Endothelial cell of umbilical vein (primary cell): ENCODE data around the gene GFAP. TPM values are rescaled to one million over a fixed set of nuclear protein-coding genes. Genes with fewer than 3 reads are reported as not detected.

Experiments used
- BruUV-seq: library from RNA; stranded (reverse); fragments of 400-500 nt; replicated peaks from 2 replicates; lab custom pipeline; 2021; lab: Mats Ljungman, UMichigan
- CTCF ChIA-PET: fragments of 300-600, 350-600 bp; sonication (Branson Sonifier 250); formaldehyde crosslinking; loops from one replicate; lab custom pipeline; 2021; ENCODE audit warnings: antibody characterized with exemption, inconsistent platforms; lab: Charles Lee
- POLR2A ChIA-PET: fragments of 300-600, 350-600 bp; sonication (Branson Sonifier 250); formaldehyde crosslinking; loops from one replicate; lab custom pipeline; 2021; ENCODE audit warnings: antibody characterized with exemption, inconsistent platforms; lab: Charles Lee
- DNase-seq: peaks from one replicate; pipeline ENCODE4 v3.0.0-alpha.2; 2011; ENCODE audit warnings: low read depth, low spot score
- FAIRE-seq: peaks from 2 replicates; lab custom pipeline; 2011; peaks lifted over from hg19 to GRCh38; lab: Jason Lieb, UNC
- H2AFZ ChIP-seq: 2 replicates; pipeline ENCODE4 v1.6.0; 2012; ENCODE audit warnings: low read depth, low read length, control low read depth, inconsistent platforms
- H3K27ac ChIP-seq: 2 replicates; pipeline ENCODE4 v1.5.1; 2011; ENCODE audit warnings: low read depth, mild to moderate bottlenecking, control low read depth, low read length, moderate library complexity; ENCODE audit not compliant: insufficient read depth
- H3K27me3 ChIP-seq, 2 experiments: 2 replicates each; pipeline versions ENCODE4 v1.6.0 to v1.6.1; 2011; ENCODE audit warnings: low read length in 2 of 2, mixed read lengths in 1 of 2; ENCODE audit not compliant: control insufficient read depth in 2 of 2, insufficient read depth in 2 of 2
- H3K36me3 ChIP-seq, 2 experiments: 2 replicates in 1 of 2; 3 replicates in 1 of 2; pipeline ENCODE4 v1.5.1; 2011; ENCODE audit warnings: low read length in 2 of 2, mild to moderate bottlenecking in 1 of 2, moderate library complexity in 1 of 2; ENCODE audit not compliant: control insufficient read depth in 2 of 2, insufficient read depth in 2 of 2; ENCODE audit errors: extremely low read depth in 1 of 2
- H3K4me1 ChIP-seq: 3 replicates; pipeline ENCODE4 v1.5.1; 2011; ENCODE audit warnings: mild to moderate bottlenecking, low read length; ENCODE audit not compliant: control insufficient read depth, insufficient read depth; ENCODE audit errors: extremely low read depth
- H3K4me2 ChIP-seq: 2 replicates; pipeline ENCODE4 v1.6.1; 2011; ENCODE audit warnings: low read length, control low read depth, mixed read lengths; ENCODE audit not compliant: insufficient read depth
- H3K4me3 ChIP-seq, 3 experiments: fragments of 200-600 bp in 1 of 3; sonication (generic), shearing (Covaris generic) in 1 of 3; replicated peaks in 1 of 3; 2 replicates each; pipeline ENCODE4 v1.5.1; 2011 to 2016; ENCODE audit warnings: control low read depth in 3 of 3, low read length in 3 of 3, mild to moderate bottlenecking in 2 of 3, inconsistent platforms in 1 of 3, low read depth in 1 of 3, moderate library complexity in 1 of 3; ENCODE audit not compliant: insufficient read depth in 1 of 3
- H3K79me2 ChIP-seq: 2 replicates; pipeline ENCODE4 v1.6.0; 2012; ENCODE audit warnings: low read length, inconsistent platforms; ENCODE audit not compliant: control insufficient read depth, insufficient read depth
- H3K9ac ChIP-seq: replicated peaks from 2 replicates; pipeline ENCODE3; 2011; ENCODE audit warnings: low read length, control low read depth; ENCODE audit not compliant: insufficient read depth; ENCODE audit errors: extremely low read depth
- H3K9me1 ChIP-seq: replicated peaks from 3 replicates; pipeline ENCODE4 v1.6.0; 2011; ENCODE audit warnings: mild to moderate bottlenecking, low read length; ENCODE audit not compliant: control insufficient read depth, insufficient read depth; ENCODE audit errors: extremely low read depth
- H3K9me3 ChIP-seq: replicated peaks from 2 replicates; pipeline ENCODE4 v1.5.1; 2012; ENCODE audit warnings: low read length, inconsistent platforms; ENCODE audit not compliant: control insufficient read depth, insufficient read depth
- H4K20me1 ChIP-seq: replicated peaks from 2 replicates; pipeline ENCODE3; 2011; ENCODE audit warnings: mild to moderate bottlenecking, low read length; ENCODE audit not compliant: control insufficient read depth, insufficient read depth; ENCODE audit errors: extremely low read depth
- EZH2 ChIP-seq: IDR thresholded peaks from 2 replicates; pipeline ENCODE4 v1.6.1; 2012; ENCODE audit warnings: borderline replicate concordance, low read depth, mild to moderate bottlenecking, moderate library complexity, low read length, inconsistent platforms; ENCODE audit not compliant: severe bottlenecking
- FOS ChIP-seq: IDR thresholded peaks from 2 replicates; pipeline ENCODE4 v1.6.1; 2011; ENCODE audit warnings: mild to moderate bottlenecking, low read length, moderate library complexity, borderline replicate concordance; ENCODE audit not compliant: insufficient read depth
- GATA2 ChIP-seq: IDR thresholded peaks from 2 replicates; pipeline ENCODE4 v1.7.0; 2011; ENCODE audit warnings: low read depth, mild to moderate bottlenecking, moderate library complexity, mixed read lengths, low read length; ENCODE audit not compliant: insufficient read length, insufficient read depth
- JUN ChIP-seq: IDR thresholded peaks from 2 replicates; pipeline ENCODE4 v1.6.1; 2011; ENCODE audit warnings: borderline replicate concordance, low read depth; ENCODE audit not compliant: insufficient read length, insufficient read depth
- MAX ChIP-seq: IDR thresholded peaks from 2 replicates; pipeline ENCODE4 v1.6.1; 2011; ENCODE audit not compliant: insufficient read depth, insufficient read length
- MYC ChIP-seq: IDR thresholded peaks from one replicate; pipeline ENCODE4 v1.6.1; 2011; ENCODE audit warnings: mild to moderate bottlenecking, low read depth, low read length
- POLR2A ChIP-seq: IDR thresholded peaks from 2 replicates; pipeline ENCODE4 v1.6.1; 2012; ENCODE audit warnings: low read depth, mild to moderate bottlenecking, control low read depth, low read length
- POLR2AphosphoS5 ChIP-seq: IDR thresholded peaks from 2 replicates; pipeline ENCODE4 v1.6.1; 2012; ENCODE audit warnings: low read depth, mild to moderate bottlenecking, control low read depth, low read length, moderate library complexity; ENCODE audit not compliant: insufficient read depth
- dilution Hi-C: fragments of 300-500 bp; cut with MboI; formaldehyde crosslinking; loops from one replicate; pipeline ENCODE4 v1.15.0; 2019; ENCODE audit warnings: low sequenced_read_pairs; ENCODE audit not compliant: extremely low pct_ligation_motif_present
- intact Hi-C: fragments of 100-400 bp; cut with micrococcal nuclease; formaldehyde crosslinking; loops from one replicate; pipeline ENCODE4 v1.10.0; 2022
- polyA plus RNA-seq, 4 experiments: library from polyadenylated mRNA; depleted of rRNA in 3 of 4; stranded (reverse) in 3 of 4; unstranded in 1 of 4; fragments of >200 nt; gene quantifications; 2 replicates each; pipeline versions ENCODE4 v1.2.1 to v1.2.3, GENCODE V29; 2011 to 2012; ENCODE audit warnings: missing spikeins in 1 of 4
- total RNA-seq: library from RNA; stranded (reverse); gene quantifications from 2 replicates; pipeline ENCODE4 v1.2.3, GENCODE V29; 2021
- TF ChIP-seq, protein P1 (sequence below), 2 donors: IDR thresholded peaks; 1 replicate in 1 of 2; 2 replicates in 1 of 2; pipeline ENCODE4 v1.5.1; 2011; ENCODE audit warnings: low read length in 2 of 2, mild to moderate bottlenecking in 2 of 2, moderate library complexity in 2 of 2, control low read depth in 1 of 2, inconsistent platforms in 1 of 2, low read depth in 1 of 2; ENCODE audit not compliant: insufficient read depth in 1 of 2; ENCODE audit errors: extremely low read depth in 1 of 2

GFAP gene
- total and polyA plus RNA-seq, 2 donors (not counting 3 experiments of a cell fraction or from before 2014, with no cell fraction given): 0.07 to 0.42 TPM

DNA sequence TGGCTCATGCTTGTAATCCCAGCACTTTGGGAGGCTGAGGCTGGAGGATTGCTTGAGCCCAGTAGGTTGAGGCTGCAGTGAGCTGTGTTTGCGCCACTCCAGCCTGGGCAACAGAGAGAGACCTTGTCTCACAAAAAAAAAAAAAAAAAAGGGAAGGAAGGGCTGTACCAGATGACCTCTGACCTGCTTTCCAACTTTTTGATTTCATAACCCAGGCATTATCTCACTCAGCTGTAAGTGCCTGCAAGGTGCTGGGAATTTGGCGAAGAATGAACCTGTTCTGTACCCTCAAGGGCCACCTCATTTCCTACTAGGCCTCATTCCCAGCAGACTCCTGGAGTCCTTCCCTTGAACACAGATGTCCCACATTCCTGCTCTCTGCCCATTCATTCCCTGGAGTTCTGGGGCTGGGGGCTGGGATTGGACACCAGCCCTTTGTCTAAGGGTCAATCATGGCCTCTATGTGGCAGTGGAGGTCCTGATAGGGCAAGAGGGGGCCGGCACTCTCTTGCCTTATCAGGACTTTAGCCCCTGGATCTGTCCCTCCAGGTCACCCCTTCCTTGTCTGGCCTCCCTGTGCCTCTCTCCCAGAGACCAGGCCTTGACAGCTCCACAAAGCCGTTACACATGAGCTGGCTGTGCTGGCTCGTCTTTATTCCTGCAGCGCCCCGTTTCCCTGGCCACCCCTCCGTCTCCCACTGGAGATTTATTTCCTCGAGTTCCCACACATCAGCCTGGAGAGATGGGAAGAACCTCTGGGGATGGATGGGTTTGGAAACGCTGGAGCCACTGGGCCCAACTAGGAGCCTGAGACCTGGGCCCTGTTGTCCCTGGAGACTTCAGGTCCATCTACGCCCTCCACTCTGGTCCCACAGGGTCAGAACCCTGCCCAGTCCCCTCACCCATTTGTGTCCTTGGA is 821 bp upstream of the GFAP start:
- FAIRE-seq (no peak), DNase-seq (peak; percentile 14)
- no peaks in the 10 kb centered on the region for H4K20me1 ChIP-seq
- H3K27me3 ChIP-seq: peaks cover 0 to 9% of the 10 kb centered on the region in 2 experiments
- no peaks in the 10 kb centered on the region for H3K36me3 ChIP-seq
- H3K4me1 ChIP-seq: peaks cover 12% of the 10 kb centered on the region
- no peaks in the 10 kb centered on the region for H3K9me1 ChIP-seq
- no peak overlapping the region for H2AFZ ChIP-seq
- dilution Hi-C loops: no loop called here
- no TSS peak for BruUV-seq
- H3K9me3 ChIP-seq: no peaks in the 10 kb centered on the region
- ChIA-PET POLR2A (no interaction called here), CTCF (interaction anchor here (0.6 to 9.9 kb wide), 5 partner anchors 16 to 219 kb away, joined by 3 to 331 read pairs (median 7); partner anchors contain the start of genes ACBD4 and EFTUD2)
- TF ChIP-seq JUN: no peak
- no peak for TF ChIP-seq GATA2
- H3K4me3 ChIP-seq: no peak overlapping the region
- no peak overlapping the region for H3K4me2 ChIP-seq
- intact Hi-C loops: no loop called here
- H3K9ac ChIP-seq: no peak overlapping the region
- H3K79me2 ChIP-seq: no peaks in the 10 kb centered on the region
- H3K27ac ChIP-seq: no peak overlapping the region

- intact Hi-C loops: no loop called here
- dilution Hi-C loops: no loop called here
- no peak overlapping the region for H3K4me2 ChIP-seq
- H3K9me3 ChIP-seq: no peaks in the 10 kb centered on the region
- CTCF ChIA-PET: interaction anchor here (1.0 to 9.9 kb wide), 4 partner anchors 10 to 221 kb away, joined by 4 to 331 read pairs (median 50); partner anchors contain the start of genes ACBD4 and EFTUD2
- H3K9me1 ChIP-seq: no peaks in the 10 kb centered on the region
- POLR2A ChIA-PET: interaction anchor here (0.5 kb wide), 1 partner anchor 336 kb away, joined by 8 read pairs; no protein-coding TSS in a partner anchor
- no peak overlapping the region for H3K9ac ChIP-seq
- no peak overlapping the region for H3K4me3 ChIP-seq
- DNase-seq (no peak), FAIRE-seq (no peak)
- no peaks in the 10 kb centered on the region for H3K27me3 ChIP-seq
- H3K27ac ChIP-seq: no peak overlapping the region
- TF ChIP-seq FOS (no peak), MAX (no peak), POLR2A (no peak), EZH2 (no peak), GATA2 (no peak), POLR2AphosphoS5 (no peak), MYC (no peak), JUN (no peak)
- TF ChIP-seq, protein P1, sequence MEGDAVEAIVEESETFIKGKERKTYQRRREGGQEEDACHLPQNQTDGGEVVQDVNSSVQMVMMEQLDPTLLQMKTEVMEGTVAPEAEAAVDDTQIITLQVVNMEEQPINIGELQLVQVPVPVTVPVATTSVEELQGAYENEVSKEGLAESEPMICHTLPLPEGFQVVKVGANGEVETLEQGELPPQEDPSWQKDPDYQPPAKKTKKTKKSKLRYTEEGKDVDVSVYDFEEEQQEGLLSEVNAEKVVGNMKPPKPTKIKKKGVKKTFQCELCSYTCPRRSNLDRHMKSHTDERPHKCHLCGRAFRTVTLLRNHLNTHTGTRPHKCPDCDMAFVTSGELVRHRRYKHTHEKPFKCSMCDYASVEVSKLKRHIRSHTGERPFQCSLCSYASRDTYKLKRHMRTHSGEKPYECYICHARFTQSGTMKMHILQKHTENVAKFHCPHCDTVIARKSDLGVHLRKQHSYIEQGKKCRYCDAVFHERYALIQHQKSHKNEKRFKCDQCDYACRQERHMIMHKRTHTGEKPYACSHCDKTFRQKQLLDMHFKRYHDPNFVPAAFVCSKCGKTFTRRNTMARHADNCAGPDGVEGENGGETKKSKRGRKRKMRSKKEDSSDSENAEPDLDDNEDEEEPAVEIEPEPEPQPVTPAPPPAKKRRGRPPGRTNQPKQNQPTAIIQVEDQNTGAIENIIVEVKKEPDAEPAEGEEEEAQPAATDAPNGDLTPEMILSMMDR (IDR thresholded peaks at IDR 0.05; ENCODE audit: extremely low read depth in 1 of 2, insufficient read depth in 1 of 2, low read depth in 1 of 2, low read length in 2 of 2): no peak
- no peaks in the 10 kb centered on the region for H3K36me3 ChIP-seq
- BruUV-seq: no TSS peak
- H3K79me2 ChIP-seq: no peaks in the 10 kb centered on the region
- H3K4me1 ChIP-seq: peaks cover 12% of the 10 kb centered on the region
- H4K20me1 ChIP-seq: no peaks in the 10 kb centered on the region
- H2AFZ ChIP-seq: no peak overlapping the region
Measured at GRCh38 chr17:44914698-44915271, 515 bp downstream of the GFAP start.
